NCI-H1048 (cell line): ENCODE data around the gene CHPF.

Experiments used
- DNase-seq: peaks from one replicate; lab custom pipeline; 2025; lab: John Stamatoyannopoulos, UW

Gene CHPF

GRCh38 chr2:219512524-219513216 is 30.9 kb downstream of the CHPF start:
- DNase-seq = no peak

- no peak for DNase-seq
These were observed 31.9 kb downstream of the CHPF start for GRCh38 chr2:219511547-219512325.

- DNase-seq = no peak
These were observed 33.0 kb downstream of the CHPF start for GRCh38 chr2:219510512-219511135.

- DNase-seq = peak; percentile 18
These were observed 33.7 kb downstream of the CHPF start for GRCh38 chr2:219509780-219510511.

- DNase-seq = no peak
These were observed 34.4 kb downstream of the CHPF start for GRCh38 chr2:219508971-219509779.

- no peak for DNase-seq
These were observed 35.2 kb downstream of the CHPF start for GRCh38 chr2:219508444-219508734.

- DNase-seq = no peak
These were observed 35.8 kb downstream of the CHPF start for GRCh38 chr2:219507581-219508443.

- no peak for DNase-seq
These were observed 36.6 kb downstream of the CHPF start for GRCh38 chr2:219506802-219507526.

- DNase-seq = no peak
These were observed 37.3 kb downstream of the CHPF start for GRCh38 chr2:219506153-219506801.

- DNase-seq = no peak
These were observed 38.0 kb downstream of the CHPF start for GRCh38 chr2:219505585-219505984.

- DNase-seq = no peak
These were observed 41.0 kb downstream of the CHPF start for GRCh38 chr2:219502618-219503017.

GRCh38 chr2:219501849-219502248 is 41.8 kb downstream of the CHPF start:
- DNase-seq = no peak

GRCh38 chr2:219500135-219500534 is 43.5 kb downstream of the CHPF start:
- DNase-seq = no peak

- no peak for DNase-seq
These were observed 44.1 kb downstream of the CHPF start for GRCh38 chr2:219499555-219499954.

- no peak for DNase-seq
These were observed 44.6 kb downstream of the CHPF start for GRCh38 chr2:219499058-219499307.

GRCh38 chr2:219498280-219499057 is 45.1 kb downstream of the CHPF start, which contains the start of gene GMPPA:
GMPPA (plus strand) TSS chr2:219498891; CDS start chr2:219499976, 1,085 bp downstream.
- peak; percentile 89 for DNase-seq

GRCh38 chr2:219497495-219498279 is 45.9 kb downstream of the CHPF start:
- DNase-seq = no peak

- DNase-seq = no peak
These were observed 46.6 kb downstream of the CHPF start for GRCh38 chr2:219496825-219497494.
